Dermis microvascular lymphatic vessel endothelial cell (primary cell): ENCODE measurements around the gene LACTB. TPM values are rescaled to one million over a fixed set of nuclear protein-coding genes. Genes with fewer than 3 reads are reported as not detected.
"Not testable (repeated sequence)": the region's sequence is repeated elsewhere in the genome, so short reads cannot be mapped to it uniquely, and the experiment has no call there.

ENCODE experiments used
- DNase-seq, 2 donors: peaks; one replicate each; pipeline versions ENCODE4 v3.0.0 to v3.0.0-alpha.2; 2010; ENCODE audit warnings: low read depth in 2 of 2
- total RNA-seq: library from RNA; depleted of rRNA; stranded (reverse); fragments of >200 nt; gene quantifications from 2 replicates; pipeline ENCODE4 v1.2.1, GENCODE V29; 2014

The LACTB gene
- total RNA-seq, 1 donor from 2014 or later: 19.9 TPM

DNA sequence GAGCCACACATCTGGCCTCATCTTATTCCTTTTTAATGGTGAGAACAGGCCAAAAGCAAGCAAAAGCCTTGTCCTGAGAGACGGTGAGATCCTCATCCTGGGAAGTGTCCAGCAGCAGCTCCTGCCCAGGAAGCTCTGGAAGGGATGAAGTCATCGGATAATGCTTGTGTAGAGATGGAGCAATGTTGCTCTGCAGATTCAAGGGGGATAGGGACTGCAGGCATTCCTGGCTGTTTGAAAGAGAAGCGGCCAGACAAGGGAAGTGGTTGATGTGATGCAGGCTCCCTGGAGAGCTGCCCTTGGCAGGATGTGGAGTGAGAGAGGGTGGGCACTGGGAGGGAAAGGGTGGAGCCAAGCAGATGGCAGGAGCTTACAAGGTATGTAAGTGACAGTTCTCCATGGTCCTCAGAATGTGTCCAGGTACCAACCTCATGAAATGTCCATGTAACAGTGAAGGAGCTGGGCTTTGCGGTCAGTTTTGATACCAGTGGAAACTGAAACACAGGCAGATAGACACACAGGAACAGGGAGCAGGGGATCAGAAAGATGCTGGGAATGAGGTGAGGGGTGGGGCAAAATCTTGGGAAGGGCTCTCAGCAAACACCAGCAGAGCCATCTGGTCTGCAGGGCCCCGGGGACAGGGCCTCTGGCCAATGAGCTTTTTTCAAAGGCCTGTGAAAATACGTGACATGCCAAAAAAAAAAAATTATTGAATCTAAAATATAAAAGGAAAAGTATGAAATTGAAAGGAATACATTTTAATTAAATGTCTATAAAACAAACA, 32.2 kb upstream of the LACTB start:
- DNase-seq: peak in 1 of 2 donors; percentile 56

- DNase-seq: no peak
Measured at GRCh38 chr15:63090472-63090871, 31.2 kb upstream of the LACTB start.

- no peak for DNase-seq
Measured at GRCh38 chr15:63090887-63091286, 30.8 kb upstream of the LACTB start.

DNA sequence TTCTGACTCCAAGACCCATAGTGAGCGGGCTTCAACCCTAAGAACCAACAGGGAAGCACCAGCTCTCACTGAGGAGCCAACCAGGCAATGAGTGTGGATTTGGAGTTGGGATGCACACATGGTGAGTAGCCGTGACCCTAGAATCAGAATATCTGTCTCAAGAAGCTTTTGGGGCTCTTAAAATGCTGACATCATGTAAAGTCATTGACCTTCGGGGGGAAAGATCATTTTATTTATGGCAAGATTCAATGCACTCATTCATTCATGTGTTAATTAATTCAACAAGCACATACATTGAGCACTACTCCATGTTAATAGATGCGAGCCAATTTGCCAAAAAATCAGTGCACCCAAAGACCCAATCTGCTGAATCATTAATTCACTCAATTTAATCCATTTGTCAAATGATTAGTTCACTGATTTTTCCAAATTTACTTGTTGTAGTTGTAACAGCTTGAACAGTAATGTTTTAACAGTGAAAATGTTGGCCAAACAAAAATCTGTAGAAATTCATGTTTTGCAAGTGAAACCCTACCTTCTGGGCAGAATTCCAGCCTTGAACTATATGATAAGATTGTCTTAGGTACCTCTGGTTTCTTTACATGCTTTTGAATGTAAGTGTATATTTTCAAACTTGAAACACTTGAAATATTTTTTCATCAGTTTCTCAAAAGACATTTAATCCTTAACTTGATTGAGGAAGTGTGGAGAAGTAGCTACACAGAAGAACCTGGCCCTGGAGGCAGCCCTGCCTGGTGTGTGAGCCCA, 29.8 kb upstream of the LACTB start:
- no peak for DNase-seq

DNA sequence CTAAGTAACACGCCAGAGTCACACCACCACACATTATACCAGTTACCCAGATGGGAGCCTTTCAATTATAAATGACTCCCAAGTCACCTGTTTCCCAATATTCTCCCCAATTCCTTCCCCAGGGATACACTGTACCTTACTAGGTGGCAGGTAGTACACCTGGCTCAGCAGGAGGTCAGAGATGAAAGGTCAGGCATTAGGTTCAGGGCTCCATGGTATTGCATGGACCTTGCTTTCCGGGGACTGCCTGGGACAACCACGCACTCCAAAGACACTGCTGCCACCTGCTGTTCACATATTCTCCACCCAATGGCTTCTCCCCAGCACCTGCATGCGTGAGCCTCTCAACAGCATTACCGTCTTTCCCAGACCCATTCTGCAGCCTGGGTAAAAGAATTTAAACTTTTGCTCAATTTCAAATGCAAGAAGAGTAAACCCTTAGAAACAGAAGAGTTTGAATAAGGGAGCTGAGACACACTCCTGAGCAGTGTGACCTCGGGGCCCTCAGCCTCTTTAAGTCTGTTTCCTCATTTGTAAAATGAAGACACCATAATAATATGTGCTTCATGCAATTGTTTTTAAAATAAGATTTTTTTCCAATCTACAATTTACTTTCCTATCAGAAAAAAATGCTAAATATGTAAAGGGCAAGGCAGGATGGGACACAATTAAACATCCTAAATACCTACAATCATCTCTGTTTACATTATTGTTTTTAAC, 28.0 kb upstream of the LACTB start:
- peak; percentile 61 to 80 for DNase-seq

DNA sequence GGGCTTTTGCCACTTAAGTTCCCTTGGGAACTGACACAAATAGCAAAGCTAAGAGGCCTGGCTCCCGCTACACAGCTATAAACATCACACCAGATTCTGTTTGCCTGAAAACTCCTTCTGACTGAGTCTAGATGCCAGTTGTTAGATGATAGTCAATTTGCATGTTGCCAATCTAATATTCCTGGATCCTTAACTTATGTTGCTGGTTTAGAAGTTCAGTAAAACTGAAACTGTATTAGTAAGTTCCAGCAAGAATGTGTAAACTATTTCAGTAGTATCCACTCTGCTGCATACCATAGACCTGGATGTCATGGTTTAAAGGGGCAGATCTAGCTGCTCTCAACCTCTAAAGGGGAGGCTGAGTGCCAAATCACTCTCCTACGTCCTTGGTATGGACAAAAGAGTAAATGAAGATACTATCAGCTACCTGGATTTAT, 27.1 kb upstream of the LACTB start:
- no peak for DNase-seq

DNA sequence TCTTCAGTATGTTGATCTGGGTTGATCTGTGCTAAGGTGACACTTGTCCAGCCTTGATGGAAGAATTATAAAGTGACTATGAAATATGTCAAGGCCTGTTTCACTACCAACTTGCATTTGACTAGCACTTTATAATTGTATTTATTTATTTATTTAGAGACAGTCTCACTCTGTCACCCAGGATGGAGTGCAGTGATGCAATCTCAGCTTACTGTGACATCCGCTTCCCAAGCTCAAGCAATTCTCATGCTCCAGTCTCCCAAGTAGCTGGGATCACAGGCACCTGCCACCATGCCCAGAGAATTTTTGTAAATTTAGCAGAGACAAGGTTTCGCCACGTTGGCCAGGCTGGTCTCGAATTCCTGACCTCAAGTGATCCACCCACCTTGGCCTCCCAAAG, 25.5 kb upstream of the LACTB start:
- DNase-seq: no peak

GRCh38 chr15:63098901-63099300, 22.8 kb upstream of the LACTB start:
- DNase-seq: not testable (repeated sequence)

DNA sequence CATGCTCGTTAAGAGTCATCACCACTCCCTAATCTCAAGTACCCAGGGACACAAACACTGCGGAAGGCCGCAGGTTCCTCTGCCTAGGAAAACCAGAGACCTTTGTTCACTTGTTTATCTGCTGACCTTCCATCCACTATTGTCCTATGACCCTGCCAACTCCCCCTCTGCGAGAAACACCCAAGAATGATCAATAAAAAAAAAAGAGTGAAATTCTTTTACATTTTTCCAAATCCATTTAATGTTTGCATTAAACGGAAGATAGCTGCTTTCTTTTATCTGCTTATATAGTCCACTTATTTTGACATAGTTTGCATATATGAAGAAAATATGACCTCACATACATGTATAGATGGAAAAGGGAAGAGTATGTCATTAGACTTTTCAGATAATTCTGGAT, 22.1 kb upstream of the LACTB start:
- DNase-seq: not testable (repeated sequence)

DNA sequence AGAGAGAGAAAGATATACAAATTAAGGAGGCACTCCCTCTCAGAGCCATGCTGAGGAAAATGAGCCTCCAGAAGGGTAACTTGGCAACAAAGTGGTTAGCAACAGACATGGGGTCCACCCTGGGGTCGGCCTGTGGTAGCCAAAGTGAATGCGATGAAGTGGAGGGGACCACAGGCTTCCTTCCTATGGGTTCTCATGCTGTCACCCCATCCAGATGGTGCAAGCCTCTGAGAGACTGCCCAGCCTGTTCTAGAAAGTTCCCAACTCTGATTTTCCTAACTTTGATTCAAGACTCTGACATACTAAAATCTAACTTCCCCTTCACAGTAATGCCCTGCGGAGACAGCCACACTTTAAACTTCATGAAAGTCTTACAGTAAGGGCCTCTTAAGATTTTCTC, 18.2 kb upstream of the LACTB start:
- no peak for DNase-seq

- no peak for DNase-seq
Measured at GRCh38 chr15:63104727-63105126, 16.9 kb upstream of the LACTB start.

DNA sequence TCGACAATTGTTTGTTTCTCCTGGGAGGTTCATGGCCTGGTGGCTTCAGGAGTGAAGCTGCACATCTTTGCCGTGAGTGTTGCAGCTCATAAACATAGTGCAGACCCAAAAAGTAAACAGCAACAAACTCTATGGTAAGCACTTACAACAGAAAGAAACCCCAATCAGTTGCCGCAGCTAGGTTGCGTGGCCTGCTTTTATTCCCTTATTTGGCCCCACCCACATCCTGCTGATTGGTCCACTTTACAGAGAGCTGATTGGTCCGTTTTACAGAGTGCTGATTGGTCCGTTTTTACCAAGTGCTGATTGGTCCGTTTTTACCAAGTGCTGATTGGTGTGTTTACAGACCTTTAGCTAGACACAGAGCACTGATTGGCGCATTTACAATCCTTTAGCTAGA, 16.3 kb upstream of the LACTB start:
- not testable (repeated sequence) for DNase-seq

DNA sequence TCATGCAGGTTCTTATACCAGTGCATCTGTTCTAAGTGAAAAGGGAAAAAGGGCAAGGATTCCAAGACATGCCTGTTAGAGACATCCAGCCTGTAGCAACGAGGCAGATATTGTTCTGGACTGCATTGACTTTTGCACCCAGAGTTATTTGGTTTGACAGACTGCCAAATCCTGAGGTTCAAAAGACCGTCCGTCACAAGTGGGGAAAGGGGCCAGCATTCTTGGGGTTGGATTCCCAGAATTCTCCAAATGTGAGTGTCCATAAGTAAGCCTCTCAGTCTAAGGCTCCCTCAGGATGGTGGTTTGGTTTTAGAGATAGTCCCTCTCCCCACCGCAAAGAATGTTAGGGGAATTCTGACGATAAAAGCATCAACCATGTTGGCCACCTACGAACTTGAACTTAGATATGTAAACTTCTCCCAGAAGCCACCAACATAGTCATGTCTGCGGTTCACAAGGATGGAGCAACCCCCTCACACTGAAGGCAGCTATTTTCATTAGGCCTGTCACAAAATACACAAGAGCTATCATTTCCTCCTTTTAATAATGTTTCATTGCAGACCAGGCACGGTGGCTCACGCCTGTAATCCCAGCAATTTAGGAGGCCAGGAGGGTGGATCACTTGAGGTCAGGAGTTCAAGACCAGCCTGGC, 13.6 kb upstream of the LACTB start:
- DNase-seq: peak in 1 of 2 donors; percentile 55

DNA sequence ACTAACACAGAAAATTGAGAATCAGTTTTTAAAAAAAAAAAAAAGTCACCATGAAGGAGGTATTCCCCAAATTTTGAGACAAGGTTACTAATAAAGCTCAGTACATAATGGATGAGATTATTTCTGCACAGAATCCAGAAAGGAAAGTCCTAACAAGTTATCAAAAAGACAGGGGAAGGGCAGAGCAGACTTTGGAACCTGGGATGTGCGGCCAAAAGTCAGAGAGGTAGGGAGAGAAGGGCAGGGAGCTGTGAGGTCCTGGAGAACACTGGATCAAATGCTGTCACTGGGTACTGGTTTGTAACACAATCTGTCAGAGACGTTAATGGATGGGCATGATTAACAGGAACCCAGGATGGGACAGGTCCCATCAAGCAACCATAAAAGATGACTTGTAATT, 12.2 kb upstream of the LACTB start:
- DNase-seq: no peak

GRCh38 chr15:63109920-63110319, 11.7 kb upstream of the LACTB start:
- no peak for DNase-seq

- DNase-seq: no peak
Measured at GRCh38 chr15:63110428-63111026, 11.1 kb upstream of the LACTB start.

GRCh38 chr15:63111481-63111880, 10.2 kb upstream of the LACTB start:
- DNase-seq: no peak

DNA sequence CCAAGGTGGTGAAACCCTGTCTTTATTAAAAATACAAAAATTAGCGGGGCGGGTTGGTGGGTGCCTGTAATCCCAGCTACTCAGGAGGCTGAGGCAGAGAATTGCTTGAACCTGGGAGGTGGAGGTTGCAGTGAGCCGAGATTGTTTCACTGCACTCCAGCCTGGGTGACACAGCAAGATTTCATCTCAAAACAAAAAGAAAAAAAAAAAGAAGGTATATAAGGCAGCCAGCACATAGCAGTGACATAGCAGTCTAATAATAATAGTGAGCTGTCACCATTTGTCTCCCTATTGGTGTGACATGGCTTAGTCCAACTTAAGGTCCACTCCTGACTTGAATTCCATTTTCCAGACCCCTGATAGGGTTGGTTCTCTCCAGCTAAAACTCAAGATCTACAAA, 8.8 kb upstream of the LACTB start:
- DNase-seq: no peak

DNA sequence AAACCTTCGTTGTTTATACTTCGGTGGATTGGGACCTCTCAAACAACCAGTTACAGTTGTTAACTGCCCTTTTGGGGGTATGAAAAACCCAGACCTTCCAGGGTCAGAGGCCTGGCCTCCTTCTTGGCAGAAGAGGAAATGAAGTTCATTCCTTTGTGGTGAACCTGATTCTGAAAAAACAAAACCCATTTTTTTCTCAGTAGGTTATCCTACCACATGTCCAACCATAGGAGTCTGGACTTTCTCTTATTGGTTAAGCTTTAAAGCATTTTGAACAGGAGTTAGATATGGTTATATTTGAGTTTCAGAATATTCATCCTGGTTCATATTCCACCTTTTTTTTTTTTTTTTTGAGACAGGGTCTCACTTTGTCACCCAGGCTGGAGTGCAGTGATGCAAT, 7.2 kb upstream of the LACTB start:
- peak in 1 of 2 donors; percentile 37 for DNase-seq

DNA sequence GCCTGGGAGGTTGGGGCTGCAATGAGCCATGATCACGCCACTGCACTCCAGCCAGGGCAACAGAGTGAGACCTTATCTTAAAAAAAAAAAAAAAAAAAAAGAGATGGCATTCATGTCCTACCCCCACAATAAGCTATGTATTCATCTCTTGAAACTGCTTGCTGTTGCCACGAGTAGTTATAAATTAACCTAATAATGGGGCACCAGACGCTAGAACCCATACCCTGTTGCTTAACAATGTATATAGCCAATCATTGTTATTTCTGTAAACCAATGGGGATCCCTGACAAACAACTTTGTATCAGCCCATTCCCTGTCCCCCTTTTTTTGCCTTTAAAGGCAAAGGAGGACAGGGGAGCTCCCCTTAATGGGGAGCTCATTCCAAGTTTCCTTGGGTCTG, 2.8 kb upstream of the LACTB start:
- DNase-seq: no peak
